Measurements from ENCODE around the gene SUN2. TPM values are rescaled to one million over a fixed set of nuclear protein-coding genes. Genes with fewer than 3 reads are reported as not detected.

Gene SUN2
- total and polyA plus RNA-seq, 2 donors (not counting 3 experiments of a cell fraction or from before 2014, with no cell fraction given), result 76.7 to 133 TPM

- no peak for TF ChIP-seq POLR2AphosphoS5 (IDR thresholded peaks at IDR 0.05; ENCODE audit: insufficient read depth, low read depth, low read length)
- no peak for TF ChIP-seq FOS (IDR thresholded peaks at IDR 0.05; ENCODE audit: borderline replicate concordance, insufficient read depth, low read length)
- TF ChIP-seq, protein P1, sequence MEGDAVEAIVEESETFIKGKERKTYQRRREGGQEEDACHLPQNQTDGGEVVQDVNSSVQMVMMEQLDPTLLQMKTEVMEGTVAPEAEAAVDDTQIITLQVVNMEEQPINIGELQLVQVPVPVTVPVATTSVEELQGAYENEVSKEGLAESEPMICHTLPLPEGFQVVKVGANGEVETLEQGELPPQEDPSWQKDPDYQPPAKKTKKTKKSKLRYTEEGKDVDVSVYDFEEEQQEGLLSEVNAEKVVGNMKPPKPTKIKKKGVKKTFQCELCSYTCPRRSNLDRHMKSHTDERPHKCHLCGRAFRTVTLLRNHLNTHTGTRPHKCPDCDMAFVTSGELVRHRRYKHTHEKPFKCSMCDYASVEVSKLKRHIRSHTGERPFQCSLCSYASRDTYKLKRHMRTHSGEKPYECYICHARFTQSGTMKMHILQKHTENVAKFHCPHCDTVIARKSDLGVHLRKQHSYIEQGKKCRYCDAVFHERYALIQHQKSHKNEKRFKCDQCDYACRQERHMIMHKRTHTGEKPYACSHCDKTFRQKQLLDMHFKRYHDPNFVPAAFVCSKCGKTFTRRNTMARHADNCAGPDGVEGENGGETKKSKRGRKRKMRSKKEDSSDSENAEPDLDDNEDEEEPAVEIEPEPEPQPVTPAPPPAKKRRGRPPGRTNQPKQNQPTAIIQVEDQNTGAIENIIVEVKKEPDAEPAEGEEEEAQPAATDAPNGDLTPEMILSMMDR (IDR thresholded peaks at IDR 0.05; ENCODE audit: extremely low read depth in 1 of 2, insufficient read depth in 1 of 2, low read depth in 1 of 2, low read length in 2 of 2), result no peak
- no peak for TF ChIP-seq EZH2 (IDR thresholded peaks at IDR 0.05; ENCODE audit: borderline replicate concordance, low read depth, low read length, severe bottlenecking)
- TF ChIP-seq MYC (IDR thresholded peaks at IDR 0.05; ENCODE audit: low read depth, low read length), result no peak
- TF ChIP-seq, protein P2, sequence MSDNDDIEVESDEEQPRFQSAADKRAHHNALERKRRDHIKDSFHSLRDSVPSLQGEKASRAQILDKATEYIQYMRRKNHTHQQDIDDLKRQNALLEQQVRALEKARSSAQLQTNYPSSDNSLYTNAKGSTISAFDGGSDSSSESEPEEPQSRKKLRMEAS (IDR thresholded peaks at IDR 0.05; ENCODE audit: insufficient read depth, insufficient read length), result no peak
- TF ChIP-seq POLR2A (IDR thresholded peaks at IDR 0.05; ENCODE audit: low read depth, low read length), result no peak
- TF ChIP-seq GATA2 (IDR thresholded peaks at IDR 0.05; ENCODE audit: insufficient read depth, insufficient read length, low read depth, low read length), result no peak
- TF ChIP-seq JUN (IDR thresholded peaks at IDR 0.05; ENCODE audit: borderline replicate concordance, insufficient read depth, insufficient read length, low read depth), result no peak
- dilution Hi-C loops (cut with MboI; ENCODE audit: extremely low pct_ligation_motif_present, low sequenced_read_pairs) (no loop called here), intact Hi-C loops (cut with micrococcal nuclease) (no loop called here)
- Histone ChIP-seq H3K27me3 (ENCODE audit: control insufficient read depth in 2 of 2, insufficient read depth in 2 of 2, low read length in 2 of 2) (no peaks in the 10 kb centered on the region), H3K4me2 (ENCODE audit: insufficient read depth, low read length) (no peak overlapping the region), H3K4me3 (replicated peaks in 1 of 3; ENCODE audit: insufficient read depth in 1 of 3, low read depth in 1 of 3, low read length in 3 of 3) (no peak overlapping the region), H3K4me1 (ENCODE audit: control insufficient read depth, extremely low read depth, insufficient read depth, low read length) (peaks cover 10% of the 10 kb centered on the region), H2AFZ (ENCODE audit: low read depth, low read length) (no peak overlapping the region), H3K9ac (replicated peaks; ENCODE audit: extremely low read depth, insufficient read depth, low read length) (no peak overlapping the region), H3K9me3 (replicated peaks; ENCODE audit: control insufficient read depth, insufficient read depth, low read length) (no peaks in the 10 kb centered on the region), H3K27ac (ENCODE audit: insufficient read depth, low read depth, low read length) (no peak overlapping the region), H4K20me1 (replicated peaks; ENCODE audit: control insufficient read depth, extremely low read depth, insufficient read depth, low read length) (no peaks in the 10 kb centered on the region), H3K79me2 (ENCODE audit: control insufficient read depth, insufficient read depth, low read length) (peaks cover 16% of the 10 kb centered on the region), H3K36me3 (ENCODE audit: control insufficient read depth in 2 of 2, extremely low read depth in 1 of 2, insufficient read depth in 2 of 2, low read length in 2 of 2) (peaks cover 0 to 21% of the 10 kb centered on the region in 2 experiments), H3K9me1 (replicated peaks; ENCODE audit: control insufficient read depth, extremely low read depth, insufficient read depth, low read length) (no peaks in the 10 kb centered on the region)
- FAIRE-seq, result no peak
- no TSS peak for BruUV-seq (replicated peaks)
- CTCF ChIA-PET, result interaction anchor here (1.0 to 1.5 kb wide), 3 partner anchors 9 to 50 kb away, joined by 3 to 10 read pairs (median 4); partner anchors contain the start of gene TOMM22
- DNase-seq (ENCODE audit: low read depth, low spot score), result no peak
- POLR2A ChIA-PET, result no interaction called here
Observed at GRCh38 chr22:38719196-38719595, 36.6 kb downstream of the SUN2 start.
